Cardiac muscle cell (in vitro differentiated cells and primary cell): Measurements from ENCODE around the gene MYADML2. TPM values are rescaled to one million over a fixed set of nuclear protein-coding genes. Genes with fewer than 3 reads are reported as not detected.

ENCODE experiments used
- DNase-seq, 2 donors: peaks; one replicate each; pipeline versions ENCODE4 v3.0.0 to v3.0.0-alpha.2; 2010 to 2017; ENCODE audit warnings: low read depth in 1 of 2, low spot score in 1 of 2
- H3K27ac ChIP-seq: fragments of 200-600 bp; sonication (generic); 2 replicates; pipeline ENCODE4 v1.5.1; 2016
- H3K27me3 ChIP-seq: fragments of 200-600 bp; sonication (generic); 2 replicates; pipeline ENCODE4 v1.6.0; 2016; ENCODE audit warnings: control low read depth
- H3K36me3 ChIP-seq: fragments of 200-600 bp; sonication (generic); 2 replicates; pipeline ENCODE4 v1.5.1; 2016; ENCODE audit warnings: control low read depth
- H3K4me1 ChIP-seq: fragments of 200-600 bp; sonication (generic); 2 replicates; pipeline ENCODE4 v1.8.1; 2017; ENCODE audit warnings: low read depth, mild to moderate bottlenecking, mixed run types
- H3K4me3 ChIP-seq: fragments of 200-600 bp; sonication (generic); 2 replicates; pipeline ENCODE4 v1.5.1; 2016; ENCODE audit warnings: mild to moderate bottlenecking
- H3K9me3 ChIP-seq: fragments of 200-600 bp; sonication (generic); 2 replicates; pipeline ENCODE4 v1.5.1; 2017; ENCODE audit warnings: low read depth, mild to moderate bottlenecking, control low read depth
- CTCF ChIP-seq: IDR thresholded peaks from 2 replicates; pipeline ENCODE4 v1.5.1; 2012; ENCODE audit warnings: low read depth, mild to moderate bottlenecking, low read length
- polyA plus RNA-seq: library from polyadenylated mRNA; unstranded; fragments of >200 nt; fragmentation: Nextera tagmentation; extraction: Ambion mirVana; gene quantifications from 2 replicates; pipeline ENCODE4 v1.2.1, GENCODE V29; 2016
- total RNA-seq: library from RNA; depleted of rRNA; stranded (reverse); fragments of >200 nt; gene quantifications from 2 replicates; pipeline ENCODE4 v1.2.3, GENCODE V29; 2016

The MYADML2 gene
- total and polyA plus RNA-seq, 2 experiments from 2014 or later: 17.1 to 22.8 TPM

GRCh38 chr17:81980122-81980521, 33.1 kb upstream of the MYADML2 start:
- H3K27ac ChIP-seq: no peak overlapping the region
- H3K36me3 ChIP-seq: no peaks in the 10 kb centered on the region
- no peaks in the 10 kb centered on the region for H3K9me3 ChIP-seq
- no peak for DNase-seq
- no peak overlapping the region for H3K4me3 ChIP-seq
- TF ChIP-seq CTCF: no peak
- H3K4me1 ChIP-seq: no peaks in the 10 kb centered on the region
- H3K27me3 ChIP-seq: no peaks in the 10 kb centered on the region

GRCh38 chr17:81978524-81979298, 31.7 kb upstream of the MYADML2 start:
- H3K4me1 ChIP-seq: no peaks in the 10 kb centered on the region
- H3K27me3 ChIP-seq: no peaks in the 10 kb centered on the region
- peak overlapping the region; percentile 79 for H3K4me3 ChIP-seq
- DNase-seq: no peak
- no peak for TF ChIP-seq CTCF
- H3K27ac ChIP-seq: no peak overlapping the region
- no peaks in the 10 kb centered on the region for H3K36me3 ChIP-seq
- no peaks in the 10 kb centered on the region for H3K9me3 ChIP-seq

GRCh38 chr17:81977211-81977808, 30.3 kb upstream of the MYADML2 start, which contains the start of gene ASPSCR1:
TSS of gene ASPSCR1 (plus strand) at chr17:81977629. CDS start at chr17:81977647, 18 bp downstream.
- H3K4me3 ChIP-seq: peak within 1 kb of the TSS; percentile 79
- peak; percentile 96 for DNase-seq
- H3K36me3 ChIP-seq: no peaks in the 10 kb centered on the region
- H3K27me3 ChIP-seq: no peaks in the 10 kb centered on the region
- no peak for TF ChIP-seq CTCF
- H3K9me3 ChIP-seq: no peaks in the 10 kb centered on the region
- peak within 1 kb of the TSS; percentile 91 for H3K27ac ChIP-seq
- no peaks in the 10 kb centered on the region for H3K4me1 ChIP-seq

- Histone ChIP-seq H3K27ac (no peak overlapping the region), H3K36me3 (no peaks in the 10 kb centered on the region), H3K27me3 (no peaks in the 10 kb centered on the region), H3K4me1 (no peaks in the 10 kb centered on the region), H3K4me3 (peak overlapping the region; percentile 79), H3K9me3 (no peaks in the 10 kb centered on the region)
- TF ChIP-seq CTCF: no peak
- no peak for DNase-seq
These were observed 29.5 kb upstream of the MYADML2 start for GRCh38 chr17:81976332-81977210.

GRCh38 chr17:81973432-81973831, 26.4 kb upstream of the MYADML2 start:
- Histone ChIP-seq H3K4me3 (no peak overlapping the region), H3K36me3 (no peaks in the 10 kb centered on the region), H3K9me3 (no peaks in the 10 kb centered on the region), H3K27ac (no peak overlapping the region), H3K27me3 (no peaks in the 10 kb centered on the region), H3K4me1 (peaks cover 2% of the 10 kb centered on the region)
- no peak for TF ChIP-seq CTCF
- no peak for DNase-seq
